GOT3 (cell line): Measurements from ENCODE around the gene RARB.

Experiments
- DNase-seq: peaks from one replicate; lab custom pipeline; 2025; ENCODE audit warnings: mixed read lengths; lab: John Stamatoyannopoulos, UW

RARB gene

GRCh38 chr3:25508433-25508832 lies 80.4 kb downstream of the RARB start:
- no peak for DNase-seq

- DNase-seq, result no peak
Measured at GRCh38 chr3:25508901-25509300, 80.8 kb downstream of the RARB start.

GRCh38 chr3:25510797-25511196 lies 82.7 kb downstream of the RARB start:
- DNase-seq, result no peak

- no peak for DNase-seq
Measured at GRCh38 chr3:25511972-25512721, 84.1 kb downstream of the RARB start.

GRCh38 chr3:25513642-25514266 lies 85.7 kb downstream of the RARB start:
- no peak for DNase-seq

- DNase-seq, result no peak
Measured at GRCh38 chr3:25515171-25515570, 87.1 kb downstream of the RARB start.

GRCh38 chr3:25520926-25521559 lies 93.0 kb downstream of the RARB start:
- DNase-seq, result no peak

GRCh38 chr3:25527336-25527735 lies 99.3 kb downstream of the RARB start:
- no peak for DNase-seq

- DNase-seq, result no peak
Measured at GRCh38 chr3:25527801-25528200, 99.7 kb downstream of the RARB start.

GRCh38 chr3:25531971-25532370 lies 103.9 kb downstream of the RARB start:
- DNase-seq, result no peak

GRCh38 chr3:25532431-25533162 lies 104.5 kb downstream of the RARB start:
- no peak for DNase-seq

- no peak for DNase-seq
Measured at GRCh38 chr3:25533399-25533798, 105.3 kb downstream of the RARB start.

GRCh38 chr3:25534007-25534406 lies 105.9 kb downstream of the RARB start:
- no peak for DNase-seq

GRCh38 chr3:25536521-25537391 lies 108.7 kb downstream of the RARB start:
- no peak for DNase-seq

- DNase-seq, result no peak
Measured at GRCh38 chr3:25537516-25537915, 109.5 kb downstream of the RARB start.

- no peak for DNase-seq
Measured at GRCh38 chr3:25540273-25540672, 112.2 kb downstream of the RARB start.

- no peak for DNase-seq
Measured at GRCh38 chr3:25542492-25543039, 114.5 kb downstream of the RARB start.

GRCh38 chr3:25547103-25547502 lies 119.0 kb downstream of the RARB start:
- DNase-seq, result no peak

- DNase-seq, result no peak
Measured at GRCh38 chr3:25547943-25548674, 120.0 kb downstream of the RARB start.

GRCh38 chr3:25548836-25549235 lies 120.8 kb downstream of the RARB start:
- DNase-seq, result no peak

GRCh38 chr3:25552251-25552650 lies 124.2 kb downstream of the RARB start:
- DNase-seq, result no peak
